ENCODE data around the gene LYPD5. TPM values are rescaled to one million over a fixed set of nuclear protein-coding genes. Genes with fewer than 3 reads are reported as not detected.

The LYPD5 gene
- total RNA-seq, 6 experiments from 2014 or later, result 0.11 to 0.81 (median 0.34) TPM; not detected in 1

- DNase-seq, result no peak
- H3K4me1 Mint-ChIP-seq (ENCODE audit: low read depth), result no peaks in the 10 kb centered on the region
Observed at GRCh38 chr19:43798546-43799409, 3.5 kb downstream of the LYPD5 start.

GRCh38 chr19:43798026-43798545, 4.2 kb downstream of the LYPD5 start:
- no peak for TF ChIP-seq CTCF (IDR thresholded peaks at IDR 0.05)
- no peak for DNase-seq
- Mint-ChIP-seq H3K27me3 (ENCODE audit: insufficient read depth) (peaks cover 33% of the 10 kb centered on the region), H3K36me3 (ENCODE audit: low read depth) (no peaks in the 10 kb centered on the region), H3K9me3 (no peaks in the 10 kb centered on the region), H3K27ac (no peak overlapping the region), H3K4me1 (ENCODE audit: low read depth) (no peaks in the 10 kb centered on the region), H3K4me3 (no peak overlapping the region)

More at GRCh38 chr19:43798546-43799409, 3.5 kb downstream of the LYPD5 start:
- no peaks in the 10 kb centered on the region for H3K9me3 Mint-ChIP-seq
- no peak overlapping the region for H3K27ac Mint-ChIP-seq
- peak overlapping the region; percentile 66 for H3K4me3 Mint-ChIP-seq
- TF ChIP-seq CTCF (IDR thresholded peaks at IDR 0.05), result no peak
- H3K27me3 Mint-ChIP-seq (ENCODE audit: insufficient read depth), result peaks cover 34% of the 10 kb centered on the region
- no peaks in the 10 kb centered on the region for H3K36me3 Mint-ChIP-seq (ENCODE audit: low read depth)

GRCh38 chr19:43797556-43797955, 4.7 kb downstream of the LYPD5 start:
- H3K9me3 Mint-ChIP-seq, result no peaks in the 10 kb centered on the region
- H3K36me3 Mint-ChIP-seq (ENCODE audit: low read depth), result no peaks in the 10 kb centered on the region
- no peak for DNase-seq
- H3K27ac Mint-ChIP-seq, result no peak overlapping the region
- TF ChIP-seq CTCF (IDR thresholded peaks at IDR 0.05), result no peak
- H3K4me1 Mint-ChIP-seq (ENCODE audit: low read depth), result no peaks in the 10 kb centered on the region
- H3K27me3 Mint-ChIP-seq (ENCODE audit: insufficient read depth), result peaks cover 29% of the 10 kb centered on the region
- no peak overlapping the region for H3K4me3 Mint-ChIP-seq

GRCh38 chr19:43797118-43797517, 5.1 kb downstream of the LYPD5 start:
- H3K9me3 Mint-ChIP-seq, result no peaks in the 10 kb centered on the region
- no peak for TF ChIP-seq CTCF (IDR thresholded peaks at IDR 0.05)
- H3K36me3 Mint-ChIP-seq (ENCODE audit: low read depth), result no peaks in the 10 kb centered on the region

GRCh38 chr19:43790587-43790986, 11.7 kb downstream of the LYPD5 start:
- Mint-ChIP-seq H3K27ac (no peak overlapping the region), H3K4me3 (no peak overlapping the region)
- no peak for DNase-seq

More at GRCh38 chr19:43797118-43797517, 5.1 kb downstream of the LYPD5 start:
- H3K4me3 Mint-ChIP-seq, result no peak overlapping the region
- peaks cover 24% of the 10 kb centered on the region for H3K27me3 Mint-ChIP-seq (ENCODE audit: insufficient read depth)
- no peak for DNase-seq
- no peaks in the 10 kb centered on the region for H3K4me1 Mint-ChIP-seq (ENCODE audit: low read depth)
- no peak overlapping the region for H3K27ac Mint-ChIP-seq

More at GRCh38 chr19:43790587-43790986, 11.7 kb downstream of the LYPD5 start:
- TF ChIP-seq CTCF (IDR thresholded peaks at IDR 0.05), result no peak
- H3K36me3 Mint-ChIP-seq (ENCODE audit: low read depth), result no peaks in the 10 kb centered on the region
- no peaks in the 10 kb centered on the region for H3K9me3 Mint-ChIP-seq
- no peaks in the 10 kb centered on the region for H3K4me1 Mint-ChIP-seq (ENCODE audit: low read depth)
- peaks cover 18% of the 10 kb centered on the region for H3K27me3 Mint-ChIP-seq (ENCODE audit: insufficient read depth)
